T-helper 9 cell (primary cell): ENCODE data around the gene ANKH.

Experiments
- DNase-seq: peaks from one replicate; pipeline ENCODE4 v3.0.0-alpha.2; 2020

Gene ANKH

GRCh38 chr5:14710313-14710994, 161.1 kb downstream of the ANKH start:
- no peak for DNase-seq

- DNase-seq: no peak
Observed at GRCh38 chr5:14708551-14708950, 163.0 kb downstream of the ANKH start.

GRCh38 chr5:14707811-14708390, 163.7 kb downstream of the ANKH start:
- no peak for DNase-seq

- peak; percentile 18 for DNase-seq
Observed at GRCh38 chr5:14706615-14707021, 165.0 kb downstream of the ANKH start.

GRCh38 chr5:14705556-14705955, 166.0 kb downstream of the ANKH start:
- no peak for DNase-seq

DNA sequence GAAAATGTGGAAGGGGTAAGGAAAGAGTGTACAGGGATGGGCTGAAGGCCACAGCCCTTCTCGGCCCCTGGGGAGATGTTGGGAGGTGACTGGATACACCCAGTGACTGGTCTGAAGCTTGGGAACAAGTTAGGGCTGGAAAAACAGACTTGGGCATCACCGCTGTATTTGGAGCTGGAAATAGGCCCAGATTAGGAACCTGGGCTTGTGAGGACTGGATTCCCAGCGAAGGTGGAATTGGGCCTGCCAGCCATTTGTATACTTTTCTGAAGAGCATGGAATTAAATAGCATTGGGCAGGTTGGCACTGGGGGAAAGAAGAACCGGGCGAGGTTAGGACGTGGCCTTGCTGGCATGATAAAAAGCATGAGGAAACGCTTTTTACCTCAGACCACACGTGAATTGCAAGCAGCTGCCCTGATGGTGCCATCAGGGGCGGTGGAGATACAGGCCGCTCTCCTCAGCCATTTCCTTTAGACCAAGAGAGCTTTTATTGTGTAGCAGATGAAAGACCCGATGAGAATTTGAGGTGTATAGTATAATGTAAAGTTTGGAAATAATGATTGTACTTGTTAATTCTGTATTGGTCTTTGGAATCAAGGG, 169.2 kb downstream of the ANKH start:
- DNase-seq: no peak

DNA sequence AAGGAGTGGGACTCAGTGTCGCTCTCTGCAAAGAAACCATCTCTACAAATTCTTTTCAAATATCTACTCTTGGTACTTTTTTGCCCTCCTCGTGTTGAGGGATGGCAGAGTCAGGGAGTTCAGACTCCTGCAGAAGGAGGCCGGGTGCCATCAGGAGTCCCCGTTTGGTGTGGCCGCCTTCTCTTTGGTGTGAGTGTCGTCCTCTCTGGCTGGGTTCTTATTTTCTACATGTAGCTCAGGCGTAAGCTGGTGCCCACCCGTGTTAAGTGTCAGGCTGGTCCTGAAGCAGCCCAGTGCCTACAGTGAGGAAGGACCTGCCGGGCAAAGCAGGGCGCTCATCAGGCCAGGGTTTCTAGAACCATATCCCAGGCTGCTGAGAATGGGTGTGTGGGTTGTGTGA, 170.0 kb downstream of the ANKH start:
- no peak for DNase-seq

DNA sequence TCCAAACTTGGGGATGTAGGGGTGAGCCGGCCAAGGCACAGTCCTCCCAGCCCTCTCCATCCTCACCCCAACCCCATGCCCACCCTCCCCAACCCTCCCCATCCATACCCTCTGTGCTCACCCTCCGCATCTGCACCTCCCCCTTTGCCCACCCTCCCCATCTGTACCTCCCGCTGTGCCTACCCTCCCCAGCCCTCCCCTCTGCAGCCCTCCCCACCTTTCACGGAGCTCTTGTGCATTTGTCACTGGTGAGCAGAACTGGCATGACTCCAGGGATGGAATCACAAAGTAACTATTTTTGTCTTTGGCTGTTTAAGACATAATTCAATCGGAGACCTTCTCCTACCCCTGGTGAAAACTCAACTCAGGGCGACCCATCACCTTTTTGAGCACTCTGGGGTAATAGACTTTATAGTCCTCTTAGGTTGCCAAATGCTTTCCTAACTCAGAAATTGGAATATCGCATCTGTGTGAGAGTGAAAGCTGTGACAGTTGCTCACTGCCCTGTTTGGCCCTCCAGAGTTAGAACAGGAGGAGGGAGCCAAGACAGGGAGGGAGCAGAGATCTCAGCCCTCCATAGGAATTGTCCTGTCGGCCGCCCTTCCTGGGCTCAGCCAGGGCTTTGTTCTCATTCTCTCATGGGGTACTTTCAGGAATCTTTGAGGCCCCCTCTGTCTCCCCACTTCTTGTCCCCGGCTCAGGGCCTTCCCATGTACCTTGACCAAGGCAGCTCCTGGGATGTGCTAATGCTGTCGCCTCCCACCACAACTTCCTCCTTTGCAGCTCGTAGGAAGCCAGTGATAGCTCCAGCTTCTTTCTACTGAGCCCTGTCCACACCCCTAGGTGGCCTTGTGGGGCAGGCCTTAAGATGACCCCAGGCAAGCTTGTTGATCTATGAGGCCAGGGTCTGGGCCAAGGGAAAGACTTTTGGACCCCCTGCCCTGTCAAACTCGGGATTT, 170.8 kb downstream of the ANKH start:
- DNase-seq: no peak

DNA sequence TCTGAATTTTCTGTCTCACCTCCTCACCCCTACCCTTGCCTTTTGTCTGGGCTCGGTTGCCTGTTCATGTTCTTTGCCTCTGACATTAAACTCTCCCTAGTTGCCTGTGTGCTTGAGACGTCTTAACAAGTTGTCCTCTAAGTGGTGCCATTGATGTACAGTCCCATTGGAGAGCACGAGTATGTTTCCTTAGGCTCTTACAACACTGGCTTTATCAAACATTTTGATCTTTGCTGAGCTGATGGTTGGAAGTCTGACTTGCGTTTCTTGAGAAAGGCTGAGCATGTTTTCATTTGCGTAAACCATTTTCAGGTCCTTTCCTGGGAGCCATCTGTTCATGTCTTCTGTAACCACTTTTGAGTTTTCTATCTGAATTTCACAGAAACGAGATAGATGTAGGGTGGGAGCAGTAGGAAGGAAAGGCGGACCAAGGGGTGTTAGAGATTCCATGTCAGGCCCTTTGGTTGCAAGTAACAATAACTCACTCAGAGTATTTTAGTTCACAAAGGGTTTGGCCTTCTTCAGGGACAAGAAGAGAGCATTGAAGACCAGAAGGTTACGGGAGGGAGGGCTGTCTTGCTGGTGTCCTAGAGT, 171.7 kb downstream of the ANKH start:
- DNase-seq: no peak

DNA sequence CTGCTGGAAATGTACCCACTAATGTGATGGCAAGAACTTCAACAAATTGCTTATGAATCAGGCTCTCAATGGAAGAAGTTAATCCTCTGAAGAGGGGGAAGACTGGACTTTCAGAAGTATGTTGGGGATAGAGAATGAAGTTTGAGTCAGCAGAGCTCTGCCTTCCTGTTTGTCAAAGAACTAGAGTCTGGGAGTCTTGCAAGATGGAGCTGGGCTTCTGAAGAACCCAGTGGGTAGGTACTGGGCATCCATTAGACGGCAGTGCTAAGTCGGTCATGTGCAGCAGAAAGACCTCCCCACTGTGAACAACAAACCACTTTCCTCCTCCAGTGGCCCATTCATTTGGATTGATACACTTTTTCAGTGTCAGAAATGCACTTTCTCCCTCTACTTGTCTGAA, 172.4 kb downstream of the ANKH start:
- no peak for DNase-seq

DNA sequence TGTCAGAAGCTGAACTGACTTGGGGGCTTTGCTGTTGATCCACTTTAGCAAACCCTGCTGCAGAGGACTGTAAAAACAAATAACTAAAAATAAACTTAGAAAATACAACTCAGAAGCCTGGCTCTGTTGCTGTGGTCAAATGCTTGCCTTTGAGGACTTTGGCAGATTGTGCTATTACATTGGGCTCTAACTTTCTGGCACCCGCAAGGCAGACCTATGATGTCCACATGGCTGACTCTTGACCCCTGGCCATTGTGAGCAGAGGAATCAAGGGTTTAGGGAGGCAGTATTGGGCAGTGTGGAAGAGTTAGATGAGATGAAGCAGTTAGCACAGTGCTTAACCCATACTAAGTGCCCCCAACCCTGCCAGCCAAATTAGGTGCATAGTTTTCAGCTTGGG, 173.1 kb downstream of the ANKH start:
- no peak for DNase-seq

- DNase-seq: no peak
Observed at GRCh38 chr5:14696851-14697250, 174.7 kb downstream of the ANKH start.

- no peak for DNase-seq
Observed at GRCh38 chr5:14696057-14696456, 175.5 kb downstream of the ANKH start.

DNA sequence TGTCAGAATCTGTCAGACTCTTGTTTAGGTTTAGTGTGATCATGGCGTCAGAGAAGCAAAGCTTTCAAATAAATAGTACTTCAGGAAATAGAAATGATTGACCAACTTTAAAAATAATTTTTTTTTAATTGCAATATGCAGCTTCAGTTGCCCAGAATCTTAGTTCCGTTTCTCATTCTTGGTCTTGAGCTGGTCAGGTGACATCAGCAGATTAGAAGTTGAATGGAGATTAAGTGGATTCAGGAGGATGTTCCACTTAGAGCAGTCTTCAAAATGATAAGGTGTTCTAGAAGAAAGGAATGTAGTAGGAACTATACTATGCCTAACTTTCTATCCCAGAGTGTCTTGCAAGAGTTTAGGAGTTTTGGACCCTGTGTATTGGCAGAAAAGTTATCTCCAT, 176.4 kb downstream of the ANKH start:
- no peak for DNase-seq

GRCh38 chr5:14693070-14693469, 178.5 kb downstream of the ANKH start:
- DNase-seq: no peak

- DNase-seq: no peak
Observed at GRCh38 chr5:14687023-14687665, 184.4 kb downstream of the ANKH start.

DNA sequence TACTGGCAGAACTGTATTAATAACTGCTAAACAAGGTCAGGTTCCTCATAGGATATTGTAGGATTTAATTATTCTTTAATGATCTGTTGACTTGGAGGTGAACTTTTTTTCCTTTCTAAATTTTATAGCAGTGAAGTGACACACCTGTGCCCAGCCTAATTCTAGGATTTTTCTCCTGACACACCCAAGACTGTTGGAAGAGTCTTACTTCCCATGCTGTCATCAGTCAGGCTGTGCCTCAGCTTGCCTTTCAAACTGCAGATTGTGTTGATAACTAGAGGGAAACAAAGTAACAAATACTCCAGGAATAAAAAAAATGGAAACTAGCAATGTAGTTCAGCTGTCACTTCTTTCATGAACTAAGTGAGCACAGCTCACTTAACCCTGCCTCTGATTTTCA, 185.1 kb downstream of the ANKH start:
- DNase-seq: no peak

GRCh38 chr5:14685757-14686156, 185.8 kb downstream of the ANKH start:
- no peak for DNase-seq

DNA sequence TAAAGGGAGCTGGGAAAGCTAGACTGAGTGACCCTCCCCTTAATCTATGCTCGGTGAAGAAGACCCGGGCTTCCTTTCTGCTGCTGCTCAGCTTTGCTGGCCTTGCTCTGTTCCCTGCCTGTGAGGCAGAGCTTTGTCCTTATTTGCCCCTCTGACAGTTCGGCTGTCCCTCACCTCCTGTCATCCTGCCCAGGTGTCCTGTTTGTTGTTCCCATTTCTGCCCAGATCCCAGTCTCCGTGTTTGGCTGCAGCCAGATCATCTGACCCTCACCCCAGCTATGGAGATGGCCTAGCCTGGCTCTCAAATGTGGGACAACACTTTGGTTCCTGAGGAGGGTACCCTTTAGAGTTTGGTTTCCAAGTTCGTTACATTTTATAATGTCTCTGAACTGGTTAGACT, 186.8 kb downstream of the ANKH start:
- no peak for DNase-seq

DNA sequence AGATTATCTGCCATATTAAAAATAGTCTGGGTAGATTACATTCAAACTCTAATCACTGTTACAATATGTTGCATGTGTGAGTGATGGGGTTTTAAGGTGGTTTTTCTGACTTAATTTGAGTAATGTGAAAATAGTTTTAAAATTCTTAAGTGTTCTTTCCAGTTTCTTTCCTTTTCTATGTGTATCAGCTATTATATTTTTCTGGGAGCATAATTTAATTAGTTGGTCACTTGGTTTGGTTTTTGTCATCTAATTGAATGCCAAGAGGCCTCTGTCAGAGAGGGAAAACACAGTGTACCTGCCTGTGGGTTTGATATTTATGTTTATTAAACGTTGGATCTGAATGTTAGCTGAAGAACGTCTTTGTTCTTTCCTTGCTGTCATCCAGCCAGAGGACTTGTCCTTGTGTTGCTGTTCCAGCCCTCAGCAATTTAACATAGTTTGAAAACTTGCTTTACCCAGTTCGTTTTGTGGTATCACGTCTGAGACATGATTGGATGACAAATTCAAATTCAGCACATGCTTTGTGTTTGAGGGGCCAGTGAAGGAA, 187.6 kb downstream of the ANKH start:
- no peak for DNase-seq

GRCh38 chr5:14681236-14681752, 190.3 kb downstream of the ANKH start:
- DNase-seq: no peak

DNA sequence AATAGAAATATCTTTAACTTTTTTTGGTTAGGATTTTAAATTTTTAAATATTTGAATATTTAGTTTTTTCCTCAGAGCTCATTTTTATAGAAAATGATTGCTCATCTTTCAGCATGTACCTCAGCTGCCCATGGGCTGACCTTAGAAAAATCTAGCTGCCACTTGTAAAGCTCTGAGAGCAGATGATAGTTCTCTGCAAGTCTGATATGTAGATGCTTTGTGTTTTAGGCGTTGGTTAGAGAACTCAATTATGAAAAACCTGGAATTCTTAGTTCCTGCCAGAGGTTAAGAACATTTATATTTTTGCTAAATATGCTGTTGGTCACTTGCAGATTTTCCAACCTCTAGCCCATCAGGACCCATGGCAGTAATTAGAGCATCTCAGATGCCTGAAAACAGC, 192.0 kb downstream of the ANKH start:
- no peak for DNase-seq
